HepG2 (cell line): ENCODE results near the gene SFTA2. TPM values are rescaled to one million over a fixed set of nuclear protein-coding genes. Genes with fewer than 3 reads are reported as not detected.
A peak's percentile ranks its signal among the peaks of the same experiment; 100 is the strongest.

Experiments
- ATAC-seq: fragments of 200-7000 bp; cut with Tn5 transposase; 3 replicates; pipeline ENCODE4 v1.9.1; 2020; ENCODE audit warnings: mild to moderate bottlenecking, moderate library complexity
- BruUV-seq: library from RNA; stranded (reverse); fragments of 400-500 nt; replicated peaks from 2 replicates; lab custom pipeline; 2021; lab: Mats Ljungman, UMichigan
- CTCF ChIA-PET: fragments of 300-600 bp; formaldehyde crosslinking; extraction: SDS; loops from one replicate; lab custom pipeline; 2021; ENCODE audit warnings: low total read pairs, inconsistent platforms, low intra/inter-chr PET ratio; lab: Yijun Ruan, JAX
- POLR2A ChIA-PET: fragments of 350-600 bp; sonication (Branson Sonifier 250); formaldehyde crosslinking; loops from one replicate; lab custom pipeline; 2020; ENCODE audit warnings: antibody characterized with exemption, inconsistent platforms; lab: Yijun Ruan, JAX
- DNase-seq: peaks from one replicate; pipeline ENCODE4 v3.0.0-alpha.2; 2015; ENCODE audit warnings: low spot score
- FAIRE-seq: peaks from 3 replicates; lab custom pipeline; 2011; peaks lifted over from hg19 to GRCh38; lab: Jason Lieb, UNC
- H2AFZ ChIP-seq: one replicate; pipeline ENCODE4 v1.6.1; 2011; ENCODE audit warnings: low read length, inconsistent platforms
- H3K27ac ChIP-seq: fragments of 300-600 bp; 3 replicates; pipeline ENCODE4 v1.8.0; 2011; ENCODE audit warnings: mixed run types, mild to moderate bottlenecking, mixed read lengths, low read length, inconsistent platforms; ENCODE audit not compliant: insufficient read depth; ENCODE audit errors: extremely low read length
- H3K27me3 ChIP-seq, 2 experiments: fragments of 200-600 bp in 1 of 2; 2 replicates in 1 of 2; 3 replicates in 1 of 2; pipeline versions ENCODE4 v1.6.0 to v1.8.0; 2011; ENCODE audit warnings: low read length in 2 of 2, mild to moderate bottlenecking in 2 of 2, moderate library complexity in 2 of 2, inconsistent platforms in 1 of 2; ENCODE audit not compliant: insufficient read depth in 2 of 2, control insufficient read depth in 1 of 2
- H3K36me3 ChIP-seq, 2 experiments: fragments of 200-600 bp in 1 of 2; replicated peaks in 1 of 2; 2 replicates in 1 of 2; 3 replicates in 1 of 2; pipeline versions ENCODE4 v1.5.1 to v1.8.0; 2011; ENCODE audit warnings: low read length in 2 of 2, inconsistent platforms in 1 of 2; ENCODE audit not compliant: insufficient read depth in 2 of 2, control insufficient read depth in 1 of 2
- H3K4me1 ChIP-seq: 2 replicates; pipeline ENCODE4 v1.5.1; 2012; ENCODE audit warnings: low read length, inconsistent platforms; ENCODE audit not compliant: insufficient read depth
- H3K4me2 ChIP-seq: 2 replicates; pipeline ENCODE4 v1.6.0; 2011; ENCODE audit warnings: low read depth, low read length, inconsistent platforms
- H3K4me3 ChIP-seq, 3 experiments: fragments of 200-600 bp in 1 of 3; sonication (generic), shearing (Covaris generic) in 1 of 3; replicated peaks in 1 of 3; 2 replicates each; pipeline ENCODE4 v1.5.1; 2011 to 2016; ENCODE audit warnings: low read length in 3 of 3, inconsistent platforms in 2 of 3, low read depth in 2 of 3, mild to moderate bottlenecking in 2 of 3, control low read depth in 1 of 3, mixed read lengths in 1 of 3; ENCODE audit not compliant: insufficient read depth in 1 of 3
- H3K79me2 ChIP-seq: one replicate; pipeline ENCODE4 v1.6.1; 2011; ENCODE audit warnings: low read length, inconsistent platforms; ENCODE audit not compliant: insufficient read depth
- H3K9ac ChIP-seq: 2 replicates; pipeline ENCODE4 v1.6.0; 2011; ENCODE audit warnings: mild to moderate bottlenecking, low read depth, low read length, inconsistent platforms; ENCODE audit not compliant: insufficient read depth
- H3K9me3 ChIP-seq: 2 replicates; pipeline ENCODE4 v1.5.1; 2012; ENCODE audit warnings: mild to moderate bottlenecking, low read length
- H4K20me1 ChIP-seq: 2 replicates; pipeline ENCODE4 v1.6.0; 2011; ENCODE audit warnings: inconsistent platforms, mild to moderate bottlenecking, low read length, moderate library complexity; ENCODE audit not compliant: insufficient read depth
- ARNTL ChIP-seq: sonication (generic); formaldehyde crosslinking; IDR thresholded peaks from 2 replicates; pipeline ENCODE4 v1.4.0; 2020; ENCODE audit warnings: mild to moderate bottlenecking, missing genetic modification reagents
- ASH2L ChIP-seq: fragments of 300-600, 200-600 bp; sonication (generic); IDR thresholded peaks from 2 replicates; pipeline ENCODE4 v1.7.0; 2017; ENCODE audit warnings: low read depth, mild to moderate bottlenecking, moderate library complexity, mixed read lengths, low read length; ENCODE audit not compliant: insufficient read length
- FOSL1 ChIP-seq: sonication (generic); formaldehyde crosslinking; IDR thresholded peaks from 2 replicates; pipeline ENCODE4 v1.9.0; 2021; ENCODE audit warnings: missing genetic modification reagents, borderline replicate concordance
- HMGA1 ChIP-seq: sonication (generic); formaldehyde crosslinking; conservative IDR thresholded peaks from 2 replicates; pipeline ENCODE4 v1.4.0; 2020; ENCODE audit warnings: missing genetic modification reagents
- KDM5A ChIP-seq: fragments of 200-600 bp; sonication (generic); IDR thresholded peaks from 2 replicates; pipeline ENCODE4 v1.7.0; 2018; ENCODE audit warnings: antibody characterized with exemption, mild to moderate bottlenecking, low read length, borderline replicate concordance
- MAFK ChIP-seq, 2 experiments: IDR thresholded peaks in 1 of 2; conservative IDR thresholded peaks in 1 of 2; 2 replicates each; pipeline ENCODE4 v1.6.1; 2011; ENCODE audit warnings: improper control_type of control experiment in 2 of 2, low read length in 2 of 2
- NFRKB ChIP-seq: fragments of 450-650 bp; IDR thresholded peaks from 2 replicates; pipeline ENCODE4 v1.6.1; 2017
- POLR2AphosphoS2 ChIP-seq: IDR thresholded peaks from 2 replicates; pipeline ENCODE4 v1.6.1; 2011; ENCODE audit warnings: low read depth, low read length, improper control_type of control experiment
- RAD51 ChIP-seq: fragments of 450-650 bp; IDR thresholded peaks from 2 replicates; pipeline ENCODE4 v1.6.1; 2016; ENCODE audit warnings: borderline replicate concordance
- SYNCRIP ChIP-seq: fragments of 200-400 bp; formaldehyde crosslinking; IDR thresholded peaks from 2 replicates; pipeline ENCODE4 v1.6.1; 2018; ENCODE audit warnings: mild to moderate bottlenecking, low read depth, low read length; ENCODE audit not compliant: insufficient read depth
- TARDBP ChIP-seq: sonication (generic); formaldehyde crosslinking; IDR thresholded peaks from 2 replicates; pipeline ENCODE4 v1.8.0; 2022; ENCODE audit warnings: mild to moderate bottlenecking, missing genetic modification reagents
- TOPORS ChIP-seq: sonication (generic); formaldehyde crosslinking; IDR thresholded peaks from 2 replicates; pipeline ENCODE4 v1.8.0; 2023; ENCODE audit warnings: mild to moderate bottlenecking, missing genetic modification reagents
- TSC22D2 ChIP-seq: sonication (generic); formaldehyde crosslinking; IDR thresholded peaks from 2 replicates; pipeline ENCODE4 v1.5.1; 2020; ENCODE audit warnings: missing genetic modification reagents, mild to moderate bottlenecking, borderline replicate concordance
- ZNF878 ChIP-seq: sonication (generic); formaldehyde crosslinking; IDR thresholded peaks from 2 replicates; pipeline ENCODE4 v1.8.1; 2023; ENCODE audit warnings: mild to moderate bottlenecking, missing genetic modification reagents, moderate library complexity
- ZSCAN22 ChIP-seq: sonication (generic); formaldehyde crosslinking; IDR thresholded peaks from 2 replicates; pipeline ENCODE4 v1.4.0; 2020; ENCODE audit warnings: mild to moderate bottlenecking, missing genetic modification reagents
- WGBS: methylation state at CpG from one replicate; pipeline ENCODE4 v1.1.6; 2017; ENCODE audit warnings: low lambda C conversion rate; 5-methylcytosine and 5-hydroxymethylcytosine counted together
- in situ Hi-C: cut with HindIII; loops from 2 replicates; pipeline ENCODE4 v1.10.0; 2017; ENCODE audit warnings: low pct_unique_long_range_greater_than_20kb; ENCODE audit not compliant: extremely low pct_ligation_motif_present
- intact Hi-C: fragments of 100-400 bp; cut with micrococcal nuclease; formaldehyde crosslinking; loops from one replicate; pipeline ENCODE4 v1.10.0; 2022; ENCODE audit not compliant: unreplicated experiment
- polyA plus RNA-seq, 8 experiments: library from polyadenylated mRNA; depleted of rRNA in 3 of 8; stranded (reverse) in 7 of 8; unstranded in 1 of 8; fragments of >200 nt; fragmentation: Illumina TruSeq in 4 of 8; extraction: Trizol in 4 of 8; gene quantifications; 2 replicates each; pipeline versions ENCODE4 v1.2.1 to v1.2.3, GENCODE V29; 2011 to 2016; ENCODE audit warnings: low read depth in 4 of 8, missing spikeins in 1 of 8, mixed read lengths in 1 of 8; ENCODE audit not compliant: insufficient read depth in 1 of 8
- total RNA-seq, 5 experiments: library from RNA; depleted of rRNA; stranded (reverse); fragments of >200 nt; fragmentation: Illumina TruSeq; extraction: Trizol; gene quantifications; 2 replicates each; pipeline ENCODE4 v1.2.3, GENCODE V29; 2016; ENCODE audit warnings: low read depth in 1 of 5
- TF ChIP-seq, protein P1 (sequence below): sonication (generic); formaldehyde crosslinking; conservative IDR thresholded peaks from 2 replicates; pipeline ENCODE4 v1.8.1; 2023; ENCODE audit warnings: missing genetic modification reagents

The SFTA2 gene
- total and polyA plus RNA-seq, 2 of the 13 experiments (the other 11 are each of a cell fraction or from before 2014, with no cell fraction given) = not detected

DNA sequence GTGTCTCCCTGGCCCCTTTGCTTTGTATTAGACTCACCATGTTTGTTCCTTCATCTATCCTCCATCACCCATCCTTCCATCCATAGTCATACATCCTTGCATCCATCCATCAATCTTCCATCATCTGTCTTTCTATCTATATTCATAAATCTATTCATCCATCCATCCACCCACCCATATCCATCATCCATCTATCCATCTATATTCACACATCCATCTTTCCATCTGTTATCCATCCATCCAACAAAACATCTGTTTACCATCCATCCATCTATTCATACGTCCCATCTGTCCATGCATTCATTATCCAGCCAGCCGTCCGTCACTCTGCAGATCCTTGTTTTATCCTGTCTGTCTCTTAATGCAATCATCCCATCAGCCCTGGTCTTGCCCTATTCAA, 37.0 kb downstream of the SFTA2 start:
- H3K27ac ChIP-seq = no peak overlapping the region
- in situ Hi-C loops (no loop called here), intact Hi-C loops (no loop called here)
- H4K20me1 ChIP-seq = no peaks in the 10 kb centered on the region
- ChIA-PET POLR2A (interaction anchor here (1.6 kb wide), 1 partner anchor 11 kb away, joined by 5 read pairs; the partner anchor contains the start of gene DDR1), CTCF (no interaction called here)
- FAIRE-seq (no peak), DNase-seq (no peak), ATAC-seq (no peak)
- H3K9me3 ChIP-seq = no peaks in the 10 kb centered on the region
- BruUV-seq = no TSS peak
- no peaks in the 10 kb centered on the region for H3K27me3 ChIP-seq
- no peaks in the 10 kb centered on the region for H3K4me1 ChIP-seq
- no peak overlapping the region for H3K9ac ChIP-seq
- TF ChIP-seq RAD51 (peak; percentile 7; the same call in 1 of the 2 replicates), ARNTL (CRISPR knock-in tag) (no peak), TARDBP (CRISPR knock-in tag) (no peak), ZNF878 (CRISPR knock-in tag) (no peak)
- H3K36me3 ChIP-seq = peaks cover 44 to 78% of the 10 kb centered on the region in 2 experiments
- no peak overlapping the region for H3K4me2 ChIP-seq
- no peak overlapping the region for H3K4me3 ChIP-seq
- H3K79me2 ChIP-seq = no peaks in the 10 kb centered on the region
- H2AFZ ChIP-seq = no peak overlapping the region
- 97% methylated on average over 3 of the region's 3 CpGs for WGBS

DNA sequence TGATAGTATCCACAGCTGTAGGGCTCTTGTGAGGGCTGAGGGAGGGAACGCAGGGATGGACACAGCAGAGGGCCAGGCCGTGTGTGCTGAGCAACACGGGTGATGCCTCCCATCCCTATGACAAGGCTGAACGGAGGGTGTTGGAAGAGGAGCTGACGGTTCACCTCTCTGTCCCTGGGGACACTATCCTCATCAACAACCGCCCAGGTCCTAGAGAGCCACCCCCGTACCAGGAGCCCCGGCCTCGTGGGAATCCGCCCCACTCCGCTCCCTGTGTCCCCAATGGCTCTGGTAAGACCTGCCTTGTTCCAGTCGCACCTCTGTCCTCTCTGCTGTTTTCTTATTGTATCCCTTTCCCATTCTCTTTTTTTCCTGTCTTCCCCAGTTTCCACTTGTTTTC, 37.6 kb downstream of the SFTA2 start:
- DNase-seq (no peak), ATAC-seq (no peak), FAIRE-seq (no peak)
- H3K4me1 ChIP-seq = no peaks in the 10 kb centered on the region
- no peak overlapping the region for H3K9ac ChIP-seq
- in situ Hi-C loops = no loop called here
- H4K20me1 ChIP-seq = no peaks in the 10 kb centered on the region
- CTCF ChIA-PET = no interaction called here
- no peaks in the 10 kb centered on the region for H3K9me3 ChIP-seq
- H3K27me3 ChIP-seq = no peaks in the 10 kb centered on the region
- intact Hi-C loops = no loop called here
- peaks cover 45 to 78% of the 10 kb centered on the region in 2 experiments for H3K36me3 ChIP-seq
- H3K27ac ChIP-seq = no peak overlapping the region
- no peak overlapping the region for H3K4me3 ChIP-seq
- TF ChIP-seq MAFK (conservative IDR thresholded peaks at IDR 0.05 in 1 of 2, IDR thresholded peaks at IDR 0.05 in 1 of 2; ENCODE audit: low read length in 2 of 2) (no peak), SYNCRIP (no peak), FOSL1 (CRISPR knock-in tag) (no peak), NFRKB (no peak), TOPORS (no peak), TSC22D2 (no peak), KDM5A (no peak), ASH2L (no peak), ZSCAN22 (CRISPR knock-in tag) (no peak), POLR2AphosphoS2 (no peak), HMGA1 (CRISPR knock-in tag) (no peak)
- TF ChIP-seq, protein P1, sequence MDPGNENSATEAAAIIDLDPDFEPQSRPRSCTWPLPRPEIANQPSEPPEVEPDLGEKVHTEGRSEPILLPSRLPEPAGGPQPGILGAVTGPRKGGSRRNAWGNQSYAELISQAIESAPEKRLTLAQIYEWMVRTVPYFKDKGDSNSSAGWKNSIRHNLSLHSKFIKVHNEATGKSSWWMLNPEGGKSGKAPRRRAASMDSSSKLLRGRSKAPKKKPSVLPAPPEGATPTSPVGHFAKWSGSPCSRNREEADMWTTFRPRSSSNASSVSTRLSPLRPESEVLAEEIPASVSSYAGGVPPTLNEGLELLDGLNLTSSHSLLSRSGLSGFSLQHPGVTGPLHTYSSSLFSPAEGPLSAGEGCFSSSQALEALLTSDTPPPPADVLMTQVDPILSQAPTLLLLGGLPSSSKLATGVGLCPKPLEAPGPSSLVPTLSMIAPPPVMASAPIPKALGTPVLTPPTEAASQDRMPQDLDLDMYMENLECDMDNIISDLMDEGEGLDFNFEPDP (CRISPR knock-in tag) = no peak
- TF ChIP-seq, all 625 proteins: peak for 0
- Histone ChIP-seq H2AFZ (no peak overlapping the region), H3K79me2 (no peaks in the 10 kb centered on the region), H3K4me2 (no peak overlapping the region)
- POLR2A ChIA-PET = no interaction called here
- 95% methylated on average over 12 of the region's 12 CpGs for WGBS
- BruUV-seq = no TSS peak
